Measurements from ENCODE around the gene WDR26.

- TF ChIP-seq POLR2AphosphoS5 (IDR thresholded peaks at IDR 0.05; ENCODE audit: low read depth, low read length) (no peak), TAF1 (IDR thresholded peaks at IDR 0.05; ENCODE audit: borderline replicate concordance, insufficient read depth, low read length) (no peak)
Measured at GRCh38 chr1:224425279-224425884, 9.2 kb downstream of the WDR26 start.

Data from PFSK-1 (cell line).